DOHH2 (cell line): ENCODE measurements around the gene FNDC3B.

Experiments used
- CTCF ChIP-seq: fragments of 200-600 bp; sonication (generic); IDR thresholded peaks from one replicate; pipeline ENCODE4 v1.5.1; 2014; ENCODE audit warnings: antibody characterized with exemption, mild to moderate bottlenecking, low read depth, low read length; ENCODE audit not compliant: poor library complexity, severe bottlenecking
- EZH2phosphoT487 ChIP-seq: fragments of 200-600 bp; sonication (generic); IDR thresholded peaks from 2 replicates; pipeline ENCODE4 v1.6.1; 2017; ENCODE audit warnings: borderline replicate concordance, mild to moderate bottlenecking, antibody characterized with exemption, low read length, moderate library complexity, mixed read lengths

DNA sequence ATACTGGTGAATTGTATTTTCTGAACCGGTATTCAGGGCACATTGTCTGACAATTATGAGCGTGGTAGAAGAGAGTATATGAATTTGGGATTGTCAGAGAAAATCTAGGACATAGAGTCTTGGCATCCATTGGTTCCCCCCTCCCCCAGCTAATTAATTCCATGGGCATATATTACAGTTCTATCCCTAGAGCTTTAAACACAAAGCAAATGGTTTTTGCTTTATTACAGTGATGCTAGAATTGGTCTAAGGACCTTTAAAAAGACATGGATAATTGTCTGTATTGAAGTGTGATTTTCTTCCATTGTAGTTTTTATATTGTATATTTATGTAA is 91.3 kb downstream of the FNDC3B start:
- TF ChIP-seq CTCF (no peak), EZH2phosphoT487 (no peak)
